Right lobe of liver (tissue), 6 donors: ENCODE results near the gene WIZ. TPM values are rescaled to one million over a fixed set of nuclear protein-coding genes. Genes with fewer than 3 reads are reported as not detected.

Experiments used
- ATAC-seq, 4 donors: fragments of 200-7000 bp; cut with Tn5 transposase; one replicate each; pipeline ENCODE4 v1.9.1; 2020; ENCODE audit warnings: mild to moderate bottlenecking in 4 of 4, moderate library complexity in 4 of 4
- DNase-seq, 3 donors: peaks; one replicate each; pipeline ENCODE4 v3.0.0-alpha.2; 2020
- H3K27ac ChIP-seq, 3 donors: fragments of 200-600 bp; one replicate each; pipeline ENCODE4 v1.8.0; 2022
- H3K27me3 ChIP-seq, 2 donors: fragments of 200-600 bp; one replicate each; pipeline ENCODE4 v1.8.0; 2022
- H3K36me3 ChIP-seq, 4 donors: fragments of 200-600 bp; sonication (generic) in 1 of 4; one replicate each; pipeline versions ENCODE4 v1.5.1 to v1.8.0; 2017 to 2022; ENCODE audit warnings: control low read depth in 1 of 4
- H3K4me1 ChIP-seq, 4 donors: fragments of 200-600 bp; sonication (generic) in 1 of 4; one replicate each; pipeline versions ENCODE4 v1.5.1 to v1.8.0; 2017 to 2022; ENCODE audit warnings: control low read depth in 1 of 4
- H3K4me3 ChIP-seq, 3 donors: fragments of 200-600 bp; one replicate each; pipeline ENCODE4 v1.8.0; 2022
- H3K9me3 ChIP-seq, 4 donors: fragments of 200-600 bp; sonication (generic) in 1 of 4; one replicate each; pipeline versions ENCODE4 v1.5.1 to v1.8.0; 2017 to 2022; ENCODE audit warnings: control low read depth in 1 of 4
- POLR2A ChIP-seq: fragments of 450-650 bp; IDR thresholded peaks from one replicate; pipeline ENCODE4 v1.6.1; 2017; ENCODE audit warnings: antibody characterized with exemption, mild to moderate bottlenecking
- WGBS: methylation state at CpG from one replicate; pipeline ENCODE4 v1.1.6; 2018; ENCODE audit warnings: low coverage, low lambda C conversion rate; ENCODE audit not compliant: insufficient coverage; ENCODE audit errors: missing lambda C conversion rate; 5-methylcytosine and 5-hydroxymethylcytosine counted together
- intact Hi-C, 2 donors: fragments of 100-400 bp; cut with DNase I; formaldehyde crosslinking; loops; one replicate each; pipeline versions ENCODE4 v1.11.2 to v1.14.1; 2022
- total RNA-seq, 6 experiments: library from RNA; depleted of rRNA in 2 of 6; stranded (reverse); fragments of >200 nt in 2 of 6; fragmentation: NEBNext Ultra II Directional in 3 of 6; extraction: Animal tissue kit (Norgen Biotek cat#: 25700) in 3 of 6; gene quantifications; one replicate each; pipeline versions ENCODE4 v1.1.0 to v1.2.4, GENCODE V29; 2016 to 2023
- TF ChIP-seq, protein P1 (sequence below), 4 donors: fragments of 200-600 bp in 3 of 4; fragments of 450-650 bp in 1 of 4; IDR thresholded peaks; one replicate each; pipeline versions ENCODE4 v1.5.1 to v1.8.0; 2016 to 2022; ENCODE audit warnings: antibody characterized with exemption in 4 of 4, mild to moderate bottlenecking in 2 of 4
- donor health status: DM: no; HTN: yes; CAD: no.
- donor health status: DM: no; HTN: no; CAD: no.
- donor health status: DM: no; HTN: no; CAD: no.
- donor health status: DM: no; HTN: yes; CAD: no.
- donor health status: DM: no; HTN: yes; CAD: no.

WIZ gene
- total RNA-seq, 6 experiments from 2014 or later: 12.5 to 24.4 (median 14.6) TPM

DNA sequence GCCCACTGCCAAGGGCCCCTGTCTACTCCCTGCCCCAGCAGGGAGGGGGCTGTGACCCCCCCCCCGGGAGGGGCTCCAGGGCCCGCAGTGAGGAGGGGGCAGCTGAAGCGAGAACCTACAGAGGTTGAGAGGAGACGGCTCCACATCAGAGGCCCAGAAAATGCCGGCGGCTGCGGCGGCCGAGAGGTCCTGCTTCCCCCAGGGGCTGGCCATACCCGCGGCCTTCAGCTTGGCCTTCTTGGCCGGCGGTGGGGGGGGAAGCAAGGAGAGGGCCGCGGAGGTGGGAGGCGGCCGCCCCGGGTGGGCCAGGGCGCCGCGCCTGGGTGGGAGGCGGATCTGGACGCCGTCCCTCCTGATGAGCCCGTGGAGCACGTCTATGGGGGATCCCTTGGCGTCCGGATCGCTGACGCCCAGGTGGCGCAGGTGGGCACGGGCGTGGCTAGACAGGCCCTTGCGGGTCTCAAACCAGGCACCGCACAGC is 21.7 kb downstream of the WIZ start:
- WGBS: no CpG with 5 or more reads among the region's 35 CpGs
- Histone ChIP-seq H3K9me3 (no peaks in the 10 kb centered on the region), H3K27me3 (no peaks in the 10 kb centered on the region), H3K36me3 (peaks cover 0 to 30% (median 6%) of the 10 kb centered on the region in 4 donors), H3K4me3 (no peak overlapping the region), H3K4me1 (peaks cover 0 to 26% (median 6%) of the 10 kb centered on the region in 4 donors), H3K27ac (no peak overlapping the region)
- no peak for TF ChIP-seq POLR2A
- TF ChIP-seq, protein P1, sequence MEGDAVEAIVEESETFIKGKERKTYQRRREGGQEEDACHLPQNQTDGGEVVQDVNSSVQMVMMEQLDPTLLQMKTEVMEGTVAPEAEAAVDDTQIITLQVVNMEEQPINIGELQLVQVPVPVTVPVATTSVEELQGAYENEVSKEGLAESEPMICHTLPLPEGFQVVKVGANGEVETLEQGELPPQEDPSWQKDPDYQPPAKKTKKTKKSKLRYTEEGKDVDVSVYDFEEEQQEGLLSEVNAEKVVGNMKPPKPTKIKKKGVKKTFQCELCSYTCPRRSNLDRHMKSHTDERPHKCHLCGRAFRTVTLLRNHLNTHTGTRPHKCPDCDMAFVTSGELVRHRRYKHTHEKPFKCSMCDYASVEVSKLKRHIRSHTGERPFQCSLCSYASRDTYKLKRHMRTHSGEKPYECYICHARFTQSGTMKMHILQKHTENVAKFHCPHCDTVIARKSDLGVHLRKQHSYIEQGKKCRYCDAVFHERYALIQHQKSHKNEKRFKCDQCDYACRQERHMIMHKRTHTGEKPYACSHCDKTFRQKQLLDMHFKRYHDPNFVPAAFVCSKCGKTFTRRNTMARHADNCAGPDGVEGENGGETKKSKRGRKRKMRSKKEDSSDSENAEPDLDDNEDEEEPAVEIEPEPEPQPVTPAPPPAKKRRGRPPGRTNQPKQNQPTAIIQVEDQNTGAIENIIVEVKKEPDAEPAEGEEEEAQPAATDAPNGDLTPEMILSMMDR (IDR thresholded peaks at IDR 0.05): no peak
- no peak for DNase-seq
- intact Hi-C loops: no loop called here
- no peak for ATAC-seq

DNA sequence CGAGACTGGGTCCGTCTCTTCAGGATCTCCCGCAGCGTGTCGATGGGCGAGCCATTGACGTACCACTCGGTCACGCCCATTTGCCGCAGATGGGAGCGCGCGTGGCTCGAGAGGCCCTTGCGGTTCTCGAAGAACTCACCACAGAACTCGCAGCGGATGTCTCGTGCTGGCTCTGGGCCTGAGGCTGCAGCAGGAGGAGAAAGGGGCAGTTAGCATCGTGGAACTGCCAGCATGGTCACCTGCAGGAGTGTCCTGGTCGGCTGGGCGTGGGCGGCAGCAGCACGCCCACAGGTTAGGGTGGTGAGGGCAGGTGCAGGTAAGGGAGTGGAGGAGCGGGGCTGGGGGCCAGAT is 22.4 kb downstream of the WIZ start:
- WGBS: 97% methylated on average over 17 of the region's 25 CpGs
- H3K4me3 ChIP-seq: no peak overlapping the region
- TF ChIP-seq POLR2A: no peak
- TF ChIP-seq, protein P1 (IDR thresholded peaks at IDR 0.05): no peak
- intact Hi-C loops: no loop called here
- no peaks in the 10 kb centered on the region for H3K27me3 ChIP-seq
- DNase-seq: no peak
- ATAC-seq: no peak
- no peaks in the 10 kb centered on the region for H3K9me3 ChIP-seq
- H3K36me3 ChIP-seq: peaks cover 0 to 35% (median 6%) of the 10 kb centered on the region in 4 donors
- H3K27ac ChIP-seq: no peak overlapping the region
- peaks cover 0 to 31% (median 8%) of the 10 kb centered on the region in 4 donors for H3K4me1 ChIP-seq

DNA sequence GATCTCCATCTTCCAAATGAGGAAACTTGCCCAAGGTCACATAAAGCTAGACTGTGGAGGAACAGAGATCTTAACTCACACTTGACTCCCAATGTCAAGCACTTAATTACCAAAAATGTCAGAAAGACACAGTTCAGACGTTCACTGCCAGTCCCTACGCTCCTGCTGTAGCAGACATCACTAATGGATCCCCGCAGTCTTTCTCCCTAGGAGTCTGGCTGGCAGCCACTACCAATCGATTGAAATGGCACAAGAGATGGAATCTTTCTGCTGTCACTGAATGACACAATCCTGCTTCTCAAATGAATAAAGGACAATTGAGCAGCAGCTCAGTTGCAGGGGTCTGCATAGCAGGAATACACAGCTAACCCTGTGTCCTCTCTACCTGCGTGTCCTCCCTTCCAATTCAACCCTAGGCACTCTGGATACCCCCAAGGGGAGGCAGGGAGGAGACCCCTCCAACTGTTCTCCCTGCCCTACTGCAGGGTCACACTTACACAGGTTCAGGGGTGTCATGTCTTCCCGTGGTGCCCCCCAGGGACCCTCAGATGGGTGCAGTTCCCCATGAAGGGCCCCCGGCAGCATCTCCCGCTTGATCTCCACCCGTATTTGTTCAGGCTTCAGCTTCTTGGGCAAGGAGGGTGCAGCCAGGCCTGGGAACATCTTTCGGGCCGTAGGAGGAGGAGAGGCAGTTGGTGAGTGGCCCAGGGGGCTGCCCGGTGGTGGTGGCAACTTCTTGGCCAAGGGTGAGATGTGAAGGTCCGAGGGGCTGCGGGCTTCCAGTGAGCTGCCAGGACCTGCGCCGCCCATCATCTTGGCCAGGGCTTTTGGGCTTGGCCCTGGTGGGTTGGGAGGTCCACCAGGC is 23.0 kb downstream of the WIZ start:
- peaks cover 0 to 35% (median 6%) of the 10 kb centered on the region in 4 donors for H3K36me3 ChIP-seq

DNA sequence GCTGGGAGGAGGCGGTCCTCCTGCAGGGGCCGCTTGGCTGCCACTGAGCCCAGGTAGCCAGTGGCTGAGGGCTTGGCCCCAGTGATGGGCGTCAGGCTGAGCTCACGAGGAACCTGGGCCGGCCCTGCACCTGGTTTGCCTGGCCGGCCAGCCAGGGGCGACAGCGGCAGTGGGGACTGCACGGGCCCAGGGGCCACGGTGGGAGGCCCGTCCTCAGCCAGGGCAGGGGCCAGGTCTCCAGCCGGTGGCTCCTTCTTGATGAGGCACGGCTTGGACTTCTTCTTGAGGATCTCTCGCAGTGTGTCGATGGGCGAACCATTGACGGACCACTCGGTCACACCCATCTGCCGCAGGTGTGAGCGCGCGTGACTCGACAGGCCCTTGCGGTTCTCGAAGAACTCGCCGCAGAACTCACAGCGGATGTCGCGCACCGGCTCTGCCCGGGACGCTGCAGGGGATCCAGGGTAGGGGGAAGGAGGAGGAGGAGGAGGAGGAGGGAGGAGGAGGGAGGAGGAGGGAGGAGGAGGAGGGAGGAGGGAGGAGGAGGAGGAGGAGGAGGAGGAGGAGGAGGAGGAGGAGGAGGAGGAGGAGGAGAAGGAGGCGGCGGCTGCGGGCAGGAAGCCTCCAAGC is 24.3 kb downstream of the WIZ start:
- 93% methylated on average over 5 of the region's 36 CpGs for WGBS
- Histone ChIP-seq H3K27me3 (no peaks in the 10 kb centered on the region), H3K4me1 (peaks cover 2 to 31% (median 9%) of the 10 kb centered on the region in 4 donors), H3K36me3 (peaks cover 0 to 35% (median 6%) of the 10 kb centered on the region in 4 donors), H3K27ac (no peak overlapping the region), H3K9me3 (no peaks in the 10 kb centered on the region), H3K4me3 (no peak overlapping the region)
- DNase-seq (no peak), ATAC-seq (no peak)
- no peak for TF ChIP-seq POLR2A
- TF ChIP-seq, protein P1 (IDR thresholded peaks at IDR 0.05): no peak
- intact Hi-C loops: no loop called here

More for the DNA sequence above, 23.0 kb downstream of the WIZ start:
- DNase-seq (peak; percentile 68 to 89 (median 69)), ATAC-seq (peak; percentile 19 to 60 (median 53))
- H3K27me3 ChIP-seq: no peaks in the 10 kb centered on the region
- 45% methylated on average over 5 of the region's 16 CpGs for WGBS
- H3K4me3 ChIP-seq: no peak overlapping the region
- TF ChIP-seq, protein P1 (IDR thresholded peaks at IDR 0.05): no peak
- no peak for TF ChIP-seq POLR2A
- peaks cover 0 to 35% (median 10%) of the 10 kb centered on the region in 4 donors for H3K4me1 ChIP-seq
- H3K9me3 ChIP-seq: no peaks in the 10 kb centered on the region
- intact Hi-C loops: no loop called here
- peak overlapping the region in 1 of 3 donors; percentile 10 for H3K27ac ChIP-seq
